LoVo (cell line): ENCODE results near the gene CHCHD1.
"Not testable (repeated sequence)": the region's sequence is repeated elsewhere in the genome, so short reads cannot be mapped to it uniquely, and the experiment has no call there.

Source experiments
- DNase-seq: peaks from one replicate; pipeline ENCODE4 v3.0.0-alpha.2; 2016; ENCODE audit warnings: low spot score

CHCHD1 gene

DNA sequence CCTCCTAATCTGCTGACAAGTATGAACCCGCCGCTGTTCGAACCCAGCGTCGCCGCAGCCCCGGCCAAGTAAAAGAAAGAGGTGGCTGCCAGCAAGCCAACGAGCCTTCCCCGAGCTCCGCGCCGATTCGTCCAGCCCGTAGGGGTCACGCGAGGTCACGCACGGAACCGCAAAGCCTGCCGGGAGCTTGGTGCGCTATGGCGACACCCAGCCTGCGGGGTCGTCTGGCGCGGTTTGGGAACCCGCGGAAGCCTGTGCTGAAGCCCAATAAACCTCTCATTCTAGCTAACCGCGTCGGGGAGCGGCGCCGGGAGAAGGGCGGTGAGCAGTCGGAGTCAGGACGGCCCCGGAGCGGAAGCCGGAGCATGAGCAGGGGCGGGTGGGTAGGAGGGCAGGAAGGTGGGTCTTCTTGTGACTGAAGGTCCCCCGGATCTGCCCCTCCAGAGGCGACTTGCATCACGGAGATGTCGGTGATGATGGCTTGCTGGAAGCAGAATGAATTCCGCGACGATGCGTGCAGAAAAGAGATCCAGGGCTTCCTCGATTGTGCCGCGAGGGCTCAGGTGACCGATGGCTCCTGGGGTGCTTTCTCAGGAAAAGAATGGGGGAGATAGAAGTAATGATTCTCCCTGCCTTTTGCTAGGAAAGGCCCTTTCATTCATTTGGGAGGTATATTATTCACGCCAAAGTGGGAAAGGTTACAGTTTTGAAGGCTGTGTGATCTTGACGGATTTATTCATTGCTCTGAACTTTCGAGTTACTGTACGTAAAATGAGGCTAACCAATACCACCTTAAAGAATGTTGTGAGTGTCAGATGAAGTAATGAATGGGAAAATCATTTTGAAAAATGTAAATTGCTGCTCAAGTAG is at the start of gene CHCHD1:
Gene CHCHD1, plus strand, starts transcription at position 170 of the 870 bp plus-strand sequence. Its CDS starts 28 bp downstream, at position 198.
- DNase-seq = peak; percentile 87

DNA sequence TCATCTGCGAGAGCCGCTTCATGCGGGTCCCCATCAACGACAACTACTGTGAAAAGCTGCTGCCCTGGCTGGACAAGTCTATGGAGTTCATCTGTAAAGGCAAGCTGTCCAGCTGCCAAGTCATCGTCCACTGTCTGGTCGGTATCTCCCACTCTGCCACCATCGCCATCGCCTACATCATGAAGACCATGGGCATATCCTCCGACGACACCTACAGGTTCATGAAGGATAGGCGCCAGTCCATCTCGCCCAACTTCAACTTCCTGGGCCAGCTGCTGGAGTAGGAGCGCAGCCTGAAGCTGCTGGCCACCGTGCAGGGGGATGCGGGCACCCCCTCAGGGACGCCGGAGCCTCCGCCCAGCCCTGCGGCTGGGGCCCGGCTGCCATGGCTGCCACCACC is 49.4 kb upstream of the CHCHD1 start:
- no peak for DNase-seq

DNA sequence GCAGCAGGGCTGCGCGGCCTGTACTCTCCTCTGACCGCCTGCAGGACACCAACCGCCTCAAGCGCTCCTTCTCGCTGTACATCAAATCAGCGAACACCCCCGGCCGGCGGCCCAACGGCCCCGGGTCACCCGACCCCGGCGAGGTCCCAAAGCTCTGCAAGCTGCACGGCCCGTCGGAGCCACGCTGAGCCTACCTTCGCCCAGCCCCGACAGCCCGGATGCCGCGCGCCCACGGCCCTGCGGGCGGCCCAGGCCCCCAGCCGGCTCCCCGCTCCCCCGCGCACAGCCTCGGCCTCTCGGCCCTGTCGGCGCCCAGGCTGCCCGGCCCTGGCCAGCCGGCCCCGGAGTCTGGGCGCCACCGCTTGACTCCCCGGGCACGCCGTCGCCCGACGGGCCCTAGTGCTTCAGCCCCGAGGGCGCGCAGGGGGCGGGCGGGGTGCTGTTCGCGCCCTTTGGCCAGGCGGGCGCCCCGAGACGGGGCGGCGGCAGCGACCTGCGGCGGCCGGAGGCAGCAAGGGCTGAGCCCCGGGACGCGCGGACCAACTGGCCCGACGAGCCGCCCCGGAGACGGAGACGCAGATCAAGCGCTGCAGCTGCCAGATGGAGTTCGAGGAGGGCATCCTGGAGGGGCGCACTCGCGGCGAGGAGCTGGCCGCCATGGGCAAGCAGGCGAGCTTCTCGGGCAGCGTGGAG is 48.8 kb upstream of the CHCHD1 start:
- no peak for DNase-seq

DNA sequence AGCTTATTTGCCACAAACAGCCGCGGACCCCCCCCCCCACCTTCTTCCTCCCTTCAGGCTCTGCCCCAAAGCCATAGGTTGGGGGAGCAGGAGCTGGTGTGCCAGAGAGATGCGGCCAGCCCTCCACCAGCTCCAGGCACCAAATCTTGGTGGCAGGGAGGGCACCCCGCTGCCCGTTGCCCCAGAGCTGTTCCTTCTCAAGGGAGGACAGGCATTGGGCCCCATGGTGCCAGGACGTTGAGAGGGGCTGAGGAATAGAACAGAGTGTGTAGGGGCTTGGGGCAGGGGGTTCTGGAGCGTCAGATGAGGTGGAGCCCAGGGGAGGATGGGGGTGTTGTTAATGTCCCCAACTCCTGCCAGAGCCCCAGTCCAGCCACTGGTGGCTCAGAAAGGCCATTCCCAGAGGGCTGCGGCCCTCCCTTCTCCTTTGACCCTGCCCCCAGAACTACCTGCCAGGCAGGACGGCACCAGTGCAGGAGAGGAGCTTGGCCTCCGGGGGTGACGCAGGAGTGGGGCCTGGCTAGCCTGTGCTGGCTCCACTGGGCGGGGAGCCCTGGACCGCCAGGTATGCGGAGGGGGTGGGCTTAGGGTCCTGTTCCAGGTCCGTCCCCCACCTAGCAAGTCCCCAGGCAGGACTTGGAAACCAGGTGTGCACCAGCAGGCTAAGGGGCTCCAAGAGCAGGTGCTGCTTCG is 47.7 kb upstream of the CHCHD1 start:
- no peak for DNase-seq

DNA sequence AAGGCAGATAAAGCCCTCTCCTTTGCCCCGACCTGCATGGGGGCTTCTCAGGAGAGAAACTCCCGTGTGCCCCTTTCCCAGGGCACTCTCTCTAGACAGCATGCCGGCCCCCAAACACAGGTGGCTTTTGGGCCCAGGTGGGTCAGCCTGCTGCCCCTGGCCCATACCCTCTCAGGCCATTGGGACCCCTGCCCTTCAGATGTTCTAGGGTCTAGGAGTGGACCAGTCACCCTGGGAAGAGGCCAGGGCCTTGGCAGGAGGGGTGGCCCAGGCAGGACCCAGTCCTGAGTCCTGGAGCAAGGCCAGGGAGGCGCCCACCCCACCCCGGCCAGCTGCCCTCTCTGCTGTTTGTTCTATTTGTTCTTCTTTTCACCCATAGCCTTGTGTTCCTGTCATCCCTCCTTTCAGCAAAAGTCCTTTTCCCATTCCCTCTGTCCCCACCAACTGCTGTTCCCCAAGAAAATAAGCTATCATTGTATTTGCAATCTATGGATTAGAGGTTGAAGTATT is 47.0 kb upstream of the CHCHD1 start:
- no peak for DNase-seq

DNA sequence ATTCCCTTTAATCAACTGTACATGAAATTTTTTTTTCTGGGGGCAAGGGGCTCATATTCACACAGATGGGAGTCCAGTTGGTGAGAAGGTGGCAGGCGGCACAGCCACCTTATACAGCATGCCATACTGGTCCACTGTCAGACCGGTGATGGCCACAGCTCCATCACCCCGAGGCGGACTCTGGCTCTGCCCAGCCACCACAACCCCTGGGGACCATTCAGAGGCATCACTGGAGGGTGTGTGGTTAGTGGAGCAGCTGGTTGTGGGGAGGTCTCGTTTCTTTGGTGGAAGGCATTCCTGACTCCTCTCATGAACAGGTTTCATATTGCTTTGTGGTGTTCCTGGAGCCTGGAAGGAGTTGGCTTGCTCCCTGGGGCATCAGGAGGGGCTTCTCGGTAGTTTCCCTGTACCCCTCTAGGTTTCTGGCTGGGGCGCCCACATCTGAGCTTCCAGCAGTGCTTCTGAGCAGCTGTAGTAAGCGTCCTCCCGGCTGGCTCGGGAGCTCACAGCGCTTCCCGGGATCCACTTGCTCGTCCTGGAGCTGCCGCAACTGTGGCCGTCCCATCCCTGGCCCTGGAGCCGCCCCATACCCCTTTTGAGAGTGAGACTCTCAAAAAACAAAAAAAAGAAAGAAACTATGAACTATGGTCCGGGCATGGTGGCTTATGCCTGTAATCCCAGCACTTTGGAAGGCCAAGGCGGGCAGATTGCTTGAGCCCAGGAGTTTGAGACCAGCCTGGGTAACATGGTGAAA is 41.2 kb upstream of the CHCHD1 start:
- DNase-seq = not testable (repeated sequence)

DNA sequence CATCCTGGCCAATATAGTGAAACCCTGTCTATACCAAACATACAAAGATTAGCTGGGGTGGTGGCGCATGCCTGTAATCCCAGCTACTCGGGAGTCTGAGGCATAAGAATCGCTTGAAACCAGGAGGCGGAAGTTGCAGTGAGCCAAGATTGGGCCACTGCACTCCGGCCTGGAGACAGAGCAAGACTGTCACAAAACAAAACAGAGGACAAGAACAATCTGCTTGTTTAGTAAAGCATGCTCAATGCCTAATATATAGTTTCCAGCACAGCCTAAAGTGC is 39.5 kb upstream of the CHCHD1 start:
- no peak for DNase-seq

DNA sequence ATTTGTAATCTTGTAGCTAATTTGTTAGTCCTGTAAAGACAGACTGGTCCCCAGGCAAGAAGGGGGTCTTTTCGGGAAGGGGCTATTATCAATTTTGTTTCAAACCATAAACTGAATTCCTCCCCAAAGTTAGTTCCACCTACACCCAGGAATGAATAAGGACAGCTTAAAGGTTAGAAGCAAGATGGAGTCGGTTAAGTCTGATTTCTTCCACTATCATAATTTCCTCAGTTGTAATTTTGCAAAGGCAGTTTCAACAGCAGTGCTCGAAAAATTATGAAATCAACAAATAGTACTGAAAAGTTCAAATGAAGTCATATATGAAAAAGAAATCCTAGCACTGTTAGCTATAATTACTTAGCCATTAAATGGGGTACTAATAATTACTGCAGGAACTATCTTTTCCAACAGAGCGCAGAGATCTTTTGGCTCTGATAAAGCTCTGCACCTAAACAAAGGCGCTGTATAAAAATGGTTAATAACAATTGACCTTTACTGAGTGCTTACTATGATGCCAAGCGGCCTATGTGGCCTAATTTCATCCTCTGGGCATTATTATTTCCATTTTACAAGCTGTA is 38.4 kb upstream of the CHCHD1 start:
- DNase-seq = no peak

DNA sequence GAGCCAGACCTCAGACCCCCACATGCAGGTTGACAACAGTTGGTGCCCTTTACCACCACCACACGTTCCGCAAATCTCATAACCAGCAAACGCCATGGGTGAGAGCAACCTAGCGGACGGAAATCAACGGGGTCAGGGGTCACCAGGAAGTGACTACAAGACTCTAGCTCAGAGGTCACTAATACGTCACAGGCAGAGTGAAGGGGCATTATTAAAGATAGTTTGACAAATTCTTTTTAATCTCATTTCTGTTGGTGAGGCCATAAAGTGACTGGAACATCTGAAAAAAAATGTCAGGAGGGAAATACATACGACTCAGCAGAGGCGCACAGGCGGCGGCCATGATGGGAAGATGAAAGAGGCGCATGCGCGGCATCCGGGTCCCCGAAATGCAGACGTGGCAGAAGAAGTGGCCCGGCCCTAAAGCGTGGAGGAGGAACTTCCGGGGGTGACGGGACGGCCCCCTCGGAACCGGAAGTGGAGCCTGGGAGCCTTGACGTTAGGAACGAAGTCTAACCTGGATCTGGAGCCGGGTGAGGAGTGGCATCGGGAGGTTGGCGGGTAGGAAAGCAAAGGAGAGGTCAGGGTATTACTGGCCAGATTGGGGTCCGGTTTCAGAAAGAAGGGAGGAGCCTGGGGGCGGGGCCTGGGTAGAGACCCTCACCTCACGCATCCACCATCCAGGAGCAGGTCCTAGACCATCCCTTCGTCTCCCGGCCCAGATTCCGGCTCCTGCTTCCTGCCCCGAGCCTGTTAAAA is 37.8 kb upstream of the CHCHD1 start, which contains the start of gene SEC24C:
Gene SEC24C, plus strand, starts transcription at position 468 of the 759 bp plus-strand sequence. CDS start 2,461 bp downstream, outside the sequence.
- peak; percentile 97 for DNase-seq

DNA sequence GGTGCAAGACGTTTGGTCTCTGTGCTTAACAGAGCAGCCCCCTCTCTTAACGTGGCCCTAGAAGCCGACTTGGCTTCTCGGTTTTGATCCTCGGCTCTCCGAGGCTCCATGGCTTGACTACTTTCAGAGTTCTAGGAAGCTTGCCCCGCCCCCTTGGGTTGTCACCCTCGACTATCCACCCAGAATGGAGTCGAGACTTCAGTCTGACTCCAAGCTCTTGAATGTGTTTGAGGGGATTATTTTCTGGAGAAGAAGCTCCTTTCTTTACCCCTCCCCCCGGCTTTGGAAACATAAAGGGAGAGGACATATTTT is 37.2 kb upstream of the CHCHD1 start:
- peak; percentile 53 for DNase-seq

DNA sequence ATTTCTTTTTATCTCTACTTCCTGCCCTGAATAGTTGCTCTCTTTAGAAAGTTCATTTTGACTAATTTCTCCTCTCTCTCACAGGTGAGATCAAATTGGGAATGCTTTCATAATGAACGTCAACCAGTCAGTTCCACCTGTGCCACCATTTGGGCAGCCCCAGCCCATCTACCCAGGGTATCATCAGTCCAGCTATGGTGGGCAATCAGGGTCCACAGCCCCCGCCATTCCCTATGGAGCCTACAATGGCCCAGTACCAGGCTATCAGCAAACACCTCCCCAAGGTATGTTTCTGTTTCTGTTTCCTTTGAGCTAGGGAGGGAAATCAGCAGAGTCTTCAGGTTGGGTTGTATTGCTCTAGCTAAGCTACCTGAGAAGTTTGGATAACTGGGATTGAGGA is 35.1 kb upstream of the CHCHD1 start:
- DNase-seq = no peak

DNA sequence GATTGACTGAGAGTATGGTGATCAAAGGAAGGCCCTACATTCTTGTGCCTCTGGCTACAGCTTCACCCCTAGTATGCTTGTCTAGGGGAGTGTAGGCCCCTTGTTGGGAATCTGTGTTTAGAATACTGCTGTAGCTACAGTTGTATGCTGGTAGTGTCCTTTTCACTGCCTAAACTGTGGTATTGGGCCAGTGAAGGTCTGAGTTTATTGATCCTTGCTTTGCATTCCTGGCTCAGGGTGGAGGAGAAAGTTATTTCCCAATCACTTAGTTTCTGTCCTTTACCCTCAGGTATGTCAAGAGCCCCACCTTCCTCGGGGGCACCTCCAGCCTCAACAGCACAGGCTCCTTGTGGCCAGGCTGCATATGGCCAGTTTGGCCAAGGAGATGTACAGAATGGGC is 31.0 kb upstream of the CHCHD1 start:
- DNase-seq = no peak

DNA sequence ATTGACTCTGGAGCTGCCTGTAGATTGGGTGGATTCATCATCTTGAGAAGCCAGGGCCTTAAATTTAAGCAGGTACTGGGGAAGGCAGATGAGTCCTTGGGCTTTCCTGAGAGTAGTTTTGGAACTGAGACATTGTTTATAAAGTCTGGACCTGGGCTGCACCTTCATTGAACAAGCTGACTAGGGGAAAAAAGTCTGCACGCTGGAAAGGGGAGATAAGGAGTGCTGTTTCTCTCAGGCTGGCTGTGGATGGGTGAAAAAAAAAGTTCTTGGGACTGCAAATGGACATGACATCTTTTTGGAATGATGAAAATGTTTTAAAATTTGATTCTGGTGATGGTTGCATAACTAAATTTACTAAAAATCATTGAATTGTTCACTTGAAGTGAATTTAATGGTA is 25.7 kb upstream of the CHCHD1 start:
- DNase-seq = no peak

DNA sequence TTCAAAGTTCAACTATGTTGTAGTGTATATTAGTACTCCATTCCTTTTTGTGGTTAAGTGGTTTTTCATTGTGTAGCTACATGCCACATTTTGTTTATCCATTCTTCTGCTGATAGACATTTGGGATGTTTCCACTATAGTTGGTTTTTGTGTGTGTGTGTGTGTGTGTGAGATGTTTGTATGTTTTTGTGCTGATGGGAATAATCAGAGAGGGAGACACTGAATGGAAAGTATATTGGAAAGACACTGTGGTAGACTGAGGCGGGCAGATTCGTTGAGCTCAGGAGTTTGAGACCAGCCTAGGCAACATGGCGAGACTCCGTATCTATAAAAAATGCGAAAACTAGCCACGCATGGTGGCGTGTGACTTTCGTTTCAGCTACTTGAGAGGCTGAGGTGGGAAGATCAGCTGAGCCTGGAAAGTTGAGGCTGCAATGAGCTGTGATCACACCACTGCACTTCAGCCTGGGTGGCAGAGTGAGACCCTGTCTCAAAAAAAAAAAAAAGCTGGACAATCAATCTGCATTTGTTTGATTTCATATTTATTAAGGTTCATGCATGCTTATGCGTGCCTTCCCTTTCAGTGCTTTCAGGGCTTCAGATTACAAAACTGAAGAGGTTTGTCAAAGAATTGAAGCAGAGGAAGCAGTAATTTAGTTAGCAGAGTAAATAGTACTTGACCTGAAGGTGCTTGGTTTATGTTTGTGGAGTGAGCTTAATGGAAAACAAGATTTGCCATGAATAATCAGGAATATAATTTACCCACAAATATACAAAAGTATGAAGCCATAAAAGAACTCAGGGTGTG is 22.9 kb upstream of the CHCHD1 start:
- DNase-seq = no peak

DNA sequence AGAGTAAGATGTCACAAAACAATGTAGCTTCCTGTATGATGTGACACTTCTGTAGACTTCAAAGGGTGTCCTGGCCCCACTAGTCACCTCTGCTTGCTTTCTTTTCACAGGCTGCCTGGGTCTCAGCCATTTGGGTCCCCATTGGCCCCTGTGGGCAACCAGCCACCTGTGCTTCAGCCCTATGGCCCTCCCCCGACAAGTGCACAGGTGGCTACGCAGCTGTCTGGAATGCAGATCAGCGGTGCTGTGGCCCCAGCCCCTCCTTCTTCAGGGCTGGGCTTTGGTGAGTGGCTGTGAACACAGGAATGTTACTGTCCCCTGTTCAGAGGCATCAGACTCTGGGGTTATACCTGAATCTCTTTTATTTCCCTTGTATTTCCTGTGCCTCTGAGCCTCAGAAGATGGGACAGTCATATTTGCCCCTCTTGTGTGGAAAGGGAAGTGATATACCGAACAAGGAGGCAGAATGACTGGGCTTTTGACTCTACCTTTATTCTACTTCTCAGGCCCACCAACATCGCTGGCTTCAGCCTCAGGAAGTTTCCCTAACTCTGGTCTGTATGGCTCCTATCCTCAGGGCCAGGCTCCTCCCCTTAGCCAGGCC is 22.2 kb upstream of the CHCHD1 start:
- no peak for DNase-seq

DNA sequence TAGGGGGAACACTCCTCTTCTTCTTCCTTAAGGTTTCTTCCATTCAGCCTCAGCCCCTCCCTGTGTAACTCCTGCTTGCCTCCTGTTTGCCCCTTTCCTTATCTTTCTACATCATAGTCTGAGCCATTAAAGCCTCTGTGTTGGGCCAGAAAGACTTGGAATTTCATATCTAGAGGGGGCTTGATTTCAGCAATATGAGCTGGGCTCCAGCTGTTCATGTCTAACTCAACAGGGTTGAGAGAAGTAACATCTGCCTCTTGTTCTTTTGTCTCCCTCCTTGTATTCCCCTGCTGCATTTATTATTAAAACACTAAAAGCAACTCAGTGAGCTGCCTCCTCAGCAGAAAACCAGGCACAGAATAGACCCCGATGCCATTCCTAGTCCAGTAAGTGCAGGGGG is 20.1 kb upstream of the CHCHD1 start:
- DNase-seq = no peak

DNA sequence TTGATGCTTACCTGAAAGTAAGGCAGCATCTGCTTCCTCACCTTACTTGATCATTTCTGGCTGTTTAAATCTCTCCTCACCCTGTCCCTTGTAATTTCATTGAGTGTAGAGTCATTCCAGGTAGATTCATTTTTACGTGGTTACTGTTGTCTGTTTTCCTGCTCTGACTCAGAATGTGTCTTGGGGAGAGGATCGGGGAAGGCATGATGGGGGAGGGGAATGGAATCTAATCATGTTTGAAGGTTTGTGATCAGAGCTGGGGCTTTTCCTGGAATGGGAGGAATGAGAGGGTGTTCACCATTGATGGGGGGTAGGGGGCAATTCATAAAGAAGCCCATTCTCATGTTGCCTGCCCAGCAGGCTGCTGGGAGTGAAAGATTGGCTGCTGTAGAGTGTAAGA is 18.9 kb upstream of the CHCHD1 start:
- no peak for DNase-seq

DNA sequence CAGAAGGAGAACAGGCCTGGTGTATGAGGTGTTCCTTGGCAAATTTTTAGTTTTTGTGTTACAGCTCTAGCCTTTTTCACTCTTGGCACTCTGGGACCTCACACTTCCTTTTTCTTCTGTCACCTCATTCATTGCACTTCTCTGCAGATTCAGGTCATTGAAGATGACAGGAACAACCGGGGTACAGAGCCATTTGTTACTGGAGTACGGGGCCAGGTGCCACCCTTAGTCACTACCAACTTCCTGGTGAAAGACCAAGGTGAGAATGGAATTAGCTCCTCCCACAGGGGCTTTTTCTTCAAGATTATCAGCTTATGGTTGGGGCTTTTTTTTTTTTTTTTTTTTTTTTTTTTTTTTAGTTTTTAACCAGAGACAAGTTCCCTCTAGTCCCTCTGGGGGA is 18.5 kb upstream of the CHCHD1 start:
- DNase-seq = no peak

DNA sequence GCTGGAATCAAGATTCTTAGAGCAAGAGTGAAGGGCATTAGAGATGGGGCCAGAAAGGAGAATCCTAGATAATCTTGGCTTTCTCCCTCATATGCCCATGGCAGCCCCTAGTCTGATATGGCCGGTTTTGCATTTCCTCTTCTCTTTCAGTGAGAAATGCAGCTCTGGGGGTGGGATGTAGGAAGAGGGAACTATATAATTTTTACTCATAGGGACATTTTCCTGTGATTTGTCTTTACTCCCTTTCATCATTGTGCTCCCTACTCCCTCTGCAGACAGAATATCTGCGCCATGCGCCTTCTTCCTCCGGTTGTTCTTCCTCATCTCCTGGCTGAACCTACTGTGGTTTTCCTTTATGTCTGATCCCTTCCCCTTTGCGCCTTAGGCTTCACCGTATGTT is 16.8 kb upstream of the CHCHD1 start:
- no peak for DNase-seq

DNA sequence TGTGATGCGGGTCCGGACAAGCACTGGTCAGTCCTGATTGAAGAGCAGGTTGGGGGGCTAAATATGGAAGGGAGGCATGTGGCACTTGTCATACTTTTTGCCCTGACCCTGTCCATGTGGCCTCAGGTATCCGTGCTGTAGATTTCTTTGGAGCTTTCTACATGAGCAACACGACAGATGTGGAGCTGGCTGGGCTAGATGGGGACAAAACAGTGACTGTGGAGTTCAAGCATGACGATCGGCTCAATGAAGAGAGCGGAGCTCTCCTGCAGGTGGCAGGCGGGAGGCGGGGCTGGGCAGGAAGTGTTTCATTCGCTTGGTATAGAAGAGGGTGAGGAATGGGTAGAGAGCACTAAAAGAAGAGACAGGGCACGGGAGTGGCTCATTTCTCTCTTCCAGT is 13.0 kb upstream of the CHCHD1 start:
- DNase-seq = no peak
